Body of pancreas (tissue), 4 donors: ENCODE data around the gene PHF21B. TPM values are rescaled to one million over a fixed set of nuclear protein-coding genes. Genes with fewer than 3 reads are reported as not detected.

Experiments used
- ATAC-seq: fragments of 150-250 bp; one replicate; pipeline ENCODE4 v1.9.1; 2016
- DNase-seq, 4 donors: peaks; one replicate each; pipeline ENCODE4 v3.0.0-alpha.2; 2019
- H3K27ac ChIP-seq, 4 donors: fragments of 200-600 bp; sonication (generic); 1 replicate in 3 of 4; 2 replicates in 1 of 4; pipeline versions ENCODE4 v1.5.1 to v1.6.1; 2016 to 2019; ENCODE audit warnings: mild to moderate bottlenecking in 1 of 4, mixed read lengths in 1 of 4, moderate library complexity in 1 of 4
- H3K27me3 ChIP-seq, 2 donors: fragments of 200-600 bp; sonication (generic); one replicate each; pipeline ENCODE4 v1.6.0; 2016; ENCODE audit warnings: mild to moderate bottlenecking in 1 of 2
- H3K36me3 ChIP-seq, 2 donors: fragments of 200-600 bp; sonication (generic); replicated peaks in 1 of 2; 2 replicates each; pipeline ENCODE4 v1.5.1; 2016; ENCODE audit warnings: low read depth in 2 of 2; ENCODE audit not compliant: insufficient read depth in 1 of 2
- H3K4me1 ChIP-seq: fragments of 200-600 bp; sonication (generic); one replicate; pipeline ENCODE4 v1.6.0; 2016
- H3K4me3 ChIP-seq, 2 donors: fragments of 200-600 bp; sonication (generic); 1 replicate in 1 of 2; 2 replicates in 1 of 2; pipeline ENCODE4 v1.5.1; 2016 to 2019
- H3K9me3 ChIP-seq, 3 donors: fragments of 200-600 bp; sonication (generic); 1 replicate in 2 of 3; 2 replicates in 1 of 3; pipeline ENCODE4 v1.5.1; 2016
- POLR2A ChIP-seq, 3 donors: fragments of 450-650 bp; IDR thresholded peaks; one replicate each; pipeline ENCODE4 v1.6.1; 2016; ENCODE audit warnings: antibody characterized with exemption in 3 of 3, mild to moderate bottlenecking in 2 of 3
- WGBS, 2 donors: methylation state at CpG; one replicate each; pipeline ENCODE4 v1.1.5; 2017; 5-methylcytosine and 5-hydroxymethylcytosine counted together
- intact Hi-C: fragments of 100-400 bp; cut with DNase I; formaldehyde crosslinking; loops from one replicate; pipeline ENCODE4 v1.15.1; 2023
- total RNA-seq, 2 donors: library from RNA; depleted of rRNA; stranded (reverse); fragments of >200 nt; gene quantifications; one replicate each; pipeline ENCODE4 v1.1.0, GENCODE V29; 2016
- TF ChIP-seq, protein P1 (sequence below), 7 experiments: fragments of 450-650 bp in 4 of 7; fragments of 200-600 bp in 3 of 7; sonication (generic) in 3 of 7; IDR thresholded peaks; one replicate each; pipeline ENCODE4 v1.5.1; 2016 to 2019; ENCODE audit warnings: antibody characterized with exemption in 7 of 7

Gene PHF21B
- total RNA-seq, 2 donors from 2014 or later, result under 0.01 TPM; not detected in 1

DNA sequence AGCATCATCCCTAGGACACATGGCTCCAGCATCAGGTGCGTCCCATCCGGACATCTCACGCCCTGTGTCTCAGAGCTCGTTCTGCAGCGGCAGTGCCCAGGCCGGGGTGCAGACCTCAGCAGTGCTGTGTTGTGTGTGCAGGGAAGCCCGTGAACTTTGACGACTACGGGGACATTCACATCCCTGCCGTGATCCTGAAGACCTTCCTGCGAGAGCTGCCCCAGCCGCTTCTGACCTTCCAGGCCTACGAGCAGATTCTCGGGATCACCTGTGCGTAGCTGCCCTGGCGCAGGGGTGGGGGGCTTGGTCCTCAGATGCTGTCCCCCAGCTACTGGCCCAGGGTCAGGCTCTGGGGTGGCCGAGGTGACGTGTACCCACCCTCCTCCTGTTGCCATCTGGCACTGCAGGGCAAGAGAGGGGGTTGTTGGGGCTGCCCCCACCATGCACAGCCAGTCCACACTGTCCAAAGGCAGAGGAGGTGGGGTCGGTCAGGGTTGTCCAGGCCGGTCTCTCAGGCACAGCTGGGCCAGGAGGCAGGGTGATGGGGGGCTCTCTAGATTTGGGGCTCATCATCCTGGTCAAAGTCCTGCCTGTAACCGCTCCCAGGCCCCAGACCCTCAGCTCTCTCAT, 160.9 kb downstream of the PHF21B start:
- no peak overlapping the region for H3K27ac ChIP-seq
- no peak for TF ChIP-seq POLR2A (IDR thresholded peaks at IDR 0.05)
- TF ChIP-seq, protein P1, sequence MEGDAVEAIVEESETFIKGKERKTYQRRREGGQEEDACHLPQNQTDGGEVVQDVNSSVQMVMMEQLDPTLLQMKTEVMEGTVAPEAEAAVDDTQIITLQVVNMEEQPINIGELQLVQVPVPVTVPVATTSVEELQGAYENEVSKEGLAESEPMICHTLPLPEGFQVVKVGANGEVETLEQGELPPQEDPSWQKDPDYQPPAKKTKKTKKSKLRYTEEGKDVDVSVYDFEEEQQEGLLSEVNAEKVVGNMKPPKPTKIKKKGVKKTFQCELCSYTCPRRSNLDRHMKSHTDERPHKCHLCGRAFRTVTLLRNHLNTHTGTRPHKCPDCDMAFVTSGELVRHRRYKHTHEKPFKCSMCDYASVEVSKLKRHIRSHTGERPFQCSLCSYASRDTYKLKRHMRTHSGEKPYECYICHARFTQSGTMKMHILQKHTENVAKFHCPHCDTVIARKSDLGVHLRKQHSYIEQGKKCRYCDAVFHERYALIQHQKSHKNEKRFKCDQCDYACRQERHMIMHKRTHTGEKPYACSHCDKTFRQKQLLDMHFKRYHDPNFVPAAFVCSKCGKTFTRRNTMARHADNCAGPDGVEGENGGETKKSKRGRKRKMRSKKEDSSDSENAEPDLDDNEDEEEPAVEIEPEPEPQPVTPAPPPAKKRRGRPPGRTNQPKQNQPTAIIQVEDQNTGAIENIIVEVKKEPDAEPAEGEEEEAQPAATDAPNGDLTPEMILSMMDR (IDR thresholded peaks at IDR 0.05), result no peak

GRCh38 chr22:44848296-44848741, 161.5 kb downstream of the PHF21B start:
- 90 to 96% methylated on average over 9 to 14 of the region's 14 CpGs for WGBS, 2 donors
- no peak for DNase-seq

More for the DNA sequence above, 160.9 kb downstream of the PHF21B start:
- Histone ChIP-seq H3K4me1 (no peaks in the 10 kb centered on the region), H3K9me3 (no peaks in the 10 kb centered on the region), H3K36me3 (peaks cover 0 to 3% of the 10 kb centered on the region in 2 donors), H3K4me3 (no peak overlapping the region), H3K27me3 (no peaks in the 10 kb centered on the region)
- DNase-seq (no peak), ATAC-seq (no peak)
- 96% methylated on average over 6 to 19 of the region's 21 CpGs for WGBS, 2 donors
- intact Hi-C loops, result no loop called here

DNA sequence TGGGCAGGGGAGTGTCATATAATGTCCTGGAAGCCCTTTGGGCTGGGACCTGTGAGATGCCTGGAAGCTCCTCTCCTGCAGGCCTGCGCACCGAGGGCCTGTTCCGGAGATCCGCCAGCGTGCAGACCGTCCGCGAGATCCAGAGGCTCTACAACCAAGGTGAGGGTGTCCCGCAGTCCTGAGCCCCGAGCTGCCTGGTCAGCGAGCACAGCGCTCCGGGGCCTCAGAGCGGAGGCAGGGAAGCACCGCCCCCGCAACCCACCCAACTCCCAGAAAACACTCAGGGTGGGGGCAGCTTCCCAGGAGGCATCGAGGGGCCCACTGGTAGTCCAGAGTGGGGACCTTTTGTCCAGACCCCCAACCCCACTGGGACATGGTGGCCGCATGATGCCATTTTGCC, 161.9 kb downstream of the PHF21B start:
- Histone ChIP-seq H3K4me3 (no peak overlapping the region), H3K4me1 (no peaks in the 10 kb centered on the region), H3K36me3 (peaks cover 0 to 3% of the 10 kb centered on the region in 2 donors), H3K9me3 (no peaks in the 10 kb centered on the region), H3K27me3 (no peaks in the 10 kb centered on the region), H3K27ac (no peak overlapping the region)
- TF ChIP-seq, protein P1 (IDR thresholded peaks at IDR 0.05), result no peak
- no peak for TF ChIP-seq POLR2A (IDR thresholded peaks at IDR 0.05)
- intact Hi-C loops, result no loop called here
- 97 to 100% methylated on average over 1 to 6 of the region's 18 CpGs for WGBS, 2 donors
- ATAC-seq, result no peak
- no peak for DNase-seq

More at GRCh38 chr22:44848296-44848741, 161.5 kb downstream of the PHF21B start:
- H3K4me1 ChIP-seq, result no peaks in the 10 kb centered on the region
- TF ChIP-seq POLR2A (IDR thresholded peaks at IDR 0.05), result no peak
- TF ChIP-seq, protein P1 (IDR thresholded peaks at IDR 0.05), result no peak
- peaks cover 0 to 3% of the 10 kb centered on the region in 2 donors for H3K36me3 ChIP-seq
- no peak for ATAC-seq
- H3K9me3 ChIP-seq, result no peaks in the 10 kb centered on the region
- H3K27ac ChIP-seq, result no peak overlapping the region
- H3K27me3 ChIP-seq, result no peaks in the 10 kb centered on the region
- no peak overlapping the region for H3K4me3 ChIP-seq
- intact Hi-C loops, result no loop called here

GRCh38 chr22:44847380-44847779, 162.4 kb downstream of the PHF21B start:
- ATAC-seq (no peak), DNase-seq (no peak)
- TF ChIP-seq, protein P1 (IDR thresholded peaks at IDR 0.05), result no peak
- TF ChIP-seq POLR2A (IDR thresholded peaks at IDR 0.05), result no peak
- 77 to 90% methylated on average over 4 of the region's 4 CpGs for WGBS, 2 donors
- no peaks in the 10 kb centered on the region for H3K9me3 ChIP-seq
- H3K4me1 ChIP-seq, result no peaks in the 10 kb centered on the region
- H3K27me3 ChIP-seq, result no peaks in the 10 kb centered on the region
- no peak overlapping the region for H3K4me3 ChIP-seq
- intact Hi-C loops, result no loop called here
- no peak overlapping the region for H3K27ac ChIP-seq
- peaks cover 0 to 3% of the 10 kb centered on the region in 2 donors for H3K36me3 ChIP-seq
